GM12891 (cell line): ENCODE measurements around the gene SNAPC2.

Source experiments
- POLR2A ChIP-seq: IDR thresholded peaks from 2 replicates; pipeline ENCODE4 v1.6.1; 2011; ENCODE audit warnings: low read depth, low read length, control low read depth
- POLR2AphosphoS5 ChIP-seq: IDR thresholded peaks from 2 replicates; pipeline ENCODE4 v1.6.1; 2011; ENCODE audit warnings: low read depth, low read length, control low read depth
- POU2F2 ChIP-seq: IDR thresholded peaks from 2 replicates; pipeline ENCODE4 v1.6.1; 2011; ENCODE audit warnings: low read depth, mild to moderate bottlenecking, control low read depth, low read length, moderate library complexity
- TAF1 ChIP-seq: IDR thresholded peaks from 2 replicates; pipeline ENCODE4 v1.6.1; 2011; ENCODE audit warnings: low read depth, low read length, control low read depth

- TF ChIP-seq POLR2A = no peak
- no peak for TF ChIP-seq POU2F2
- TF ChIP-seq TAF1 = no peak
- TF ChIP-seq POLR2AphosphoS5 = no peak
These were observed 46.6 kb upstream of the SNAPC2 start for GRCh38 chr19:7873304-7874075.
